ENCODE results near the gene SCAMP4. TPM values are rescaled to one million over a fixed set of nuclear protein-coding genes. Genes with fewer than 3 reads are reported as not detected.

SCAMP4 gene
- total RNA-seq, 3 donors from 2014 or later: 57.2 to 61.3 (median 59.8) TPM

DNA sequence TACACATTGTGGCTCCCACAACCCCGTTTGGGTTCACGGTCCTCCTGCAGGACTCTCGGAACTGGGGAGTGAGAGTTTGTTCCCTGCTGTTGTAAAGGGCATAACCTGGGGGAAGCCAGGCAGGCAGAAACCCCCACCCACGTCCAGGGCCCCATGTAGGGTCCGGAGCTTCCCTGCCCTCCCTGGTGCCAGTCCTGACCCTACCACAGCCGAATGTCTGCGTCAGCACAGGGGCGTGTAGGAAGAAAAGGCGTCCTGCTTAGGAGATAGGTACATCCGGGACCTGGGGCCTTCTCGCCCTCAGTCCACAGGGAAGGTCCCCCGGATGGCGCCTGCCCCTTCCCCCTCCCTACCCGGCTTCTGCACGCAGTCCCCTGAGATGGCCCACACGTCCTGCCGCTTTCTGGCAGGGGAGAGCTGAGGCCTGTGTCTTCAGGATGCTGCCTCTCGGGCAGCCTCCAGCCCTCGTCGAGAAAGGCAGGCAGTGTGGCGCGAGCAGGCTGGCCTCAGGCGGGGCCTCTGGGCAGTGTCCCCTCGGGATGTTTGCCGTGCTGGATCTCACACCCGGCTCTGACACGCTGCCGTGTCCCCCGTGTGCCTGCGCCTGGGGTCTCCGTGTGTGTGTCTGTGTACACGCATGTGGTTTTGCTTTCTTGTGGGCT is 54.9 kb downstream of the SCAMP4 start:
- TF ChIP-seq, protein P1, sequence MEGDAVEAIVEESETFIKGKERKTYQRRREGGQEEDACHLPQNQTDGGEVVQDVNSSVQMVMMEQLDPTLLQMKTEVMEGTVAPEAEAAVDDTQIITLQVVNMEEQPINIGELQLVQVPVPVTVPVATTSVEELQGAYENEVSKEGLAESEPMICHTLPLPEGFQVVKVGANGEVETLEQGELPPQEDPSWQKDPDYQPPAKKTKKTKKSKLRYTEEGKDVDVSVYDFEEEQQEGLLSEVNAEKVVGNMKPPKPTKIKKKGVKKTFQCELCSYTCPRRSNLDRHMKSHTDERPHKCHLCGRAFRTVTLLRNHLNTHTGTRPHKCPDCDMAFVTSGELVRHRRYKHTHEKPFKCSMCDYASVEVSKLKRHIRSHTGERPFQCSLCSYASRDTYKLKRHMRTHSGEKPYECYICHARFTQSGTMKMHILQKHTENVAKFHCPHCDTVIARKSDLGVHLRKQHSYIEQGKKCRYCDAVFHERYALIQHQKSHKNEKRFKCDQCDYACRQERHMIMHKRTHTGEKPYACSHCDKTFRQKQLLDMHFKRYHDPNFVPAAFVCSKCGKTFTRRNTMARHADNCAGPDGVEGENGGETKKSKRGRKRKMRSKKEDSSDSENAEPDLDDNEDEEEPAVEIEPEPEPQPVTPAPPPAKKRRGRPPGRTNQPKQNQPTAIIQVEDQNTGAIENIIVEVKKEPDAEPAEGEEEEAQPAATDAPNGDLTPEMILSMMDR (IDR thresholded peaks at IDR 0.05): no peak
- no peak for ATAC-seq
- intact Hi-C loops (cut with DNase I, micrococcal nuclease): no loop called here
- no peak overlapping the region for H3K4me3 ChIP-seq
- no peaks in the 10 kb centered on the region for H3K36me3 ChIP-seq (ENCODE audit: low read depth)
- no peak for DNase-seq
- H3K4me1 ChIP-seq (ENCODE audit: low read depth): no peaks in the 10 kb centered on the region
- no peaks in the 10 kb centered on the region for H3K9me3 ChIP-seq

- H3K36me3 ChIP-seq (ENCODE audit: low read depth): no peaks in the 10 kb centered on the region
- DNase-seq (no peak), ATAC-seq (no peak)
- H3K4me1 ChIP-seq (ENCODE audit: low read depth): no peaks in the 10 kb centered on the region
- no peak overlapping the region for H3K4me3 ChIP-seq
- H3K9me3 ChIP-seq: no peaks in the 10 kb centered on the region
- TF ChIP-seq, protein P1 (IDR thresholded peaks at IDR 0.05): no peak
- intact Hi-C loops (cut with DNase I, micrococcal nuclease): no loop called here
These were observed 56.0 kb downstream of the SCAMP4 start for GRCh38 chr19:1961000-1961883.

GRCh38 chr19:1962674-1963073 is 57.5 kb downstream of the SCAMP4 start:
- DNase-seq (no peak), ATAC-seq (no peak)
- Histone ChIP-seq H3K36me3 (ENCODE audit: low read depth) (no peaks in the 10 kb centered on the region), H3K4me3 (no peak overlapping the region), H3K9me3 (no peaks in the 10 kb centered on the region), H3K4me1 (ENCODE audit: low read depth) (no peaks in the 10 kb centered on the region)
- intact Hi-C loops (cut with DNase I, micrococcal nuclease): no loop called here
- TF ChIP-seq, protein P1 (IDR thresholded peaks at IDR 0.05): no peak

DNA sequence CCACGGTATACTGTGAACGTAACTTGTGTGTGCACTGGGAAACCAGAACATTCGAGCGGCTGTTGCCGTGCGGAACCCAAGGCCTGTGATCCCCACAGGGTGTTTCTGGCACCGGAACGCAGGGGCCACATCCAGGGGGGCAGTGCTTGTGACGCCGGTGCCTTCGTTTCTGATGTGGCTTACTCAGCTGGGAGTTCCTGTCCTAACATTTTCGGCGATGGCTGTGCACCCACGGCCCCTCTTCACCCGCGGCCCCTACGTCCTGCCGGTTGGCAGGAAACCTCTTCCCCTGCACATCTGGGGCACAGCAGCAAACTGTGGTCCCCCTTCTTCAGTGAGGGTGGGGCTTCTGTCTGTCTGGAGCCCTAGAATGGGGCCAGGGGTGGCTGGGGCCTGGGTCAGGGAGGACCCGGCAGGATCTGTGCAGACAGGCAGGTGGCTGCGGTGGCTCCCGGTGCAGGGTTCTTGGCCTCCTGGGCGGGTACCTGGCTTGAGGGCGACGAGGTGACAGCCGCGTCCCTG is 61.9 kb downstream of the SCAMP4 start:
- TF ChIP-seq, protein P1 (IDR thresholded peaks at IDR 0.05): no peak
- intact Hi-C loops (cut with DNase I, micrococcal nuclease): no loop called here
- Histone ChIP-seq H3K4me1 (ENCODE audit: low read depth) (no peaks in the 10 kb centered on the region), H3K36me3 (ENCODE audit: low read depth) (no peaks in the 10 kb centered on the region), H3K4me3 (no peak overlapping the region), H3K9me3 (no peaks in the 10 kb centered on the region)
- DNase-seq (no peak), ATAC-seq (no peak)

DNA sequence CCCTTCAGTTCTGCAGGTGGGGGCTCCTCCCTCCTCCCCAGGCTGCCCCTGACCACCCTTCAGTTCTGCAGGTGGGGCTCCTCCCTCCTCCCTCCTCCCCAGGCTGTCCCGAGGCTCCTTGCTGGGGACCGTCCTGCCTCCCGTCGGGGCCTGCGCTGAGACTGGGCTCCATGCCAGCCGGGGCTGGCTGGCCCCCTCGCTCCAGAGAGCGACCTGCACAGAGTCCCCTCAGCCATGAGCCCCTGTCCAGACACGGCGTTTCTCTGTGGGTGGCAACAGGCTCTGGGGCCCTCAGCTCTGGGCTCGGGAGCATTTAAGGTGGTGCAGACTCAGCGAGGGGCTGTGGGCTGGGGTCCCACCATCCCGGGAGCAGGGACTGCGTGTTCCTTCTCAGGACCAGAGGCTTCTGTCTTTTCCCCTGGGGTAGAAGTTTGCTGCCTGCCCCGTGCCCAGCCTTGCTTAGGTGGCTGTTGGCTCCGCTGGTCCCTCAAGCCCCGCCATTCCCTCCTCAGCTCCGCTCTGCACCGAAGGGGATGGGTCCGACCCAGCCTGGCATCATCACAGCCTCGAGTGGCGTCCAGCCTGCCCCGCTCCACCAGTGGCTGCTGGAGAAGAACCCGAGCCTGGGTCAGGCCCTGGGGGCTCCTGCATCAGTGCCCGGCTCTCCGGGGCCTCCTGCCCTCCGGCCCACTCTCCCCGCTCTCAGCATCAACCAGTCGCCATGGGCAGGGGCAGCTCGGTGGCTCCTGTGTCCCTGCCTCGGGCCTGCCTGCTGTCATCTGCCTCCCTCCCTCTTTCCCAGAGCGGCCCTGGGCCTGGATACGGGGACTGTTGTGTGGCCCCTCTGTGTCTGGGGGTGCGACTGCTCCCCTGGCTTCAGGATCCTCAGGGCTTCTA is 63.3 kb downstream of the SCAMP4 start:
- TF ChIP-seq, protein P1 (IDR thresholded peaks at IDR 0.05): no peak
- H3K36me3 ChIP-seq (ENCODE audit: low read depth): no peaks in the 10 kb centered on the region
- H3K4me3 ChIP-seq: no peak overlapping the region
- intact Hi-C loops (cut with DNase I, micrococcal nuclease): no loop called here
- H3K9me3 ChIP-seq: no peaks in the 10 kb centered on the region
- DNase-seq (no peak), ATAC-seq (no peak)
- H3K4me1 ChIP-seq (ENCODE audit: low read depth): no peaks in the 10 kb centered on the region

Data from mucosa of descending colon (tissue), 3 donors.